SHP77 (cell line): ENCODE measurements around the gene MB21D2.
"Not testable (repeated sequence)": the region's sequence is repeated elsewhere in the genome, so short reads cannot be mapped to it uniquely, and the experiment has no call there.

Experiments used
- DNase-seq, 2 experiments: peaks; one replicate each; lab custom pipeline; 2025; lab: John Stamatoyannopoulos, UW

MB21D2 gene

DNA sequence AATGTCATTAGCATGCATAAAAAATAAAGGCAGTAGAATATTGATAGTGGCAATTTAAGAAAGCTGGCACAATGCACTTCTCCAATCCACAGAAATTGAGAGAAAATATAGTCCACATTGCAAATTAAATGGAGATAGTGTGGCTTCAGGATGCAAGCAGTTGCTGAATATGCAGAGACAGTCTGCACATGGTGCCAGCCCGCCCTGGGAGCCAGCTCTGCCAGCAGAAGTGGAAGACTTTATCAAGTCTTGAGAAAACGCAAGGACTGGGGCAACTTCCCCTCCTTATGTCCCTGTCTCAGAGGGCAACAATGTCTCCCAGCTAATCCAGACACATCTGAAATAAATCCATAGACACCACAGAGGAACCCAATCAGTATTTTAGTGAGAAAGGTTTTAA is 57.2 kb downstream of the MB21D2 start:
- DNase-seq: no peak

DNA sequence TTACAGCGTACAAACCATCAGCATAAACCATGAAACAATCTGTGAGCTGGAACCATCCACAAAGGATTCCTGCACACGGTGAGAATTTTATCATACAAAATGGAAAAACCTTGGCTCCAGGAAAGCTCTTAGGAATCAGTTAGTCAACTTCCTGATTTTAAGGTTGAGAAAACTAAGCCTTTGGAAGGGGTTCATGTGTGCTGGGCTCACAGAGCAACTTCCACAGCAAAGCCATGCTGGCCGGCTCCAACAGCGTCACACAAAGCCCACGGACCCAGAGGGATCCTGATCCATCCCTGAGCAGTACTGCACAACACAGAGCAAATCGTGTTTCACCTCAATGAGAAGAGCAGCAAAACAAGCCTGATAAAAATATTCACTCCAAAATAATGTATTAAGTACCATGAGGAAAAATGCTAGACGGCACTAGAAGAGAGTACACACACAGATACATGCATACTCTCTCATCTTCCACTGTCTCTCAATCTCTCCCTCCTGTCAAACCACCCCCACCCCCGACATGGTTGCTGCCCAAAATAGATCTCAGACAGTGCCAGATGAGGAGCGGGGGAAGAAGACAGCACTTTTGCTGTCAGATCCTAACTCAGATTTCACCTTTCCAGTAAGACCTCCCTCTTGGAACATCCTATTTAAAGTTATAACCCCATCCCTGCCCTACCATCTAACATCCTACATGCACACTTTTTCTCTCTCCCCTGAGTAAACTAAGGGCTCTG is 58.6 kb downstream of the MB21D2 start:
- no peak for DNase-seq

DNA sequence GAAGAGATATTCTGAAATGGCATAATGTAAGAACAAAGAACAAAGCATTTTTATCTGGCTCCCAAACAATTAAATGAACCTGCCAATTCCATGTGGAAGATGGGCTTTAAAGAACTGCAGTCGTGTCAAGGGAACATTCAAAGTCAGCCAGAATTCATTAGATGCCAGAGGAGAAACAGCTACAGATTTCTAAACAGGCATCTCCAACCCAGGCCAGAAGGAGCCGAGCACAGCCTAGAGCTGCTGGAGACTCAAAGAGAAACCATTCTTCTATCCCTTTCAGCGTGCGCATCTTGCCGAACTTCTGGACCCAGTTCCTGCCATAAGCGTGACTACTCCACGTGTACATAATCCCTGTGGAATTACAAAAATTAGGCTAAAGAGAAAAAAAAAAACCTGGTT is 60.4 kb downstream of the MB21D2 start:
- no peak for DNase-seq

DNA sequence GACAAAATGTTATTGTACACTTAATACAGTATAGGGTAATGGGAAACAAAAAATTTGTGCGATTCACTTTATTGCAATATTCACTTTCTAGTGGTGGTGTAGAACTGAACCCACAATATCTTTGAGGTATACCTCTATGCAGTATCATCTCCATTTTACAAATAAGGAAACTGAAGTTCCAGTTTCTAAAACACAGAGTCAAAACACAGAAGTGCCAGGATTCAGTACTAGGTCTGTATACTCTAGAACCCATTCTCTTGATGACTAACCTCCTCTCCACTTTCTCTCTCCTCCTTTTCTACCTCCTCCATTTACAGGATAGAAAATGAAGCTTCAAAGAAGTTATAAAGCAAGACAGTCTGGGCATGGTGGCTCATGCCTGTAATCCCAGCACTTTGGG is 62.2 kb downstream of the MB21D2 start:
- no peak for DNase-seq

DNA sequence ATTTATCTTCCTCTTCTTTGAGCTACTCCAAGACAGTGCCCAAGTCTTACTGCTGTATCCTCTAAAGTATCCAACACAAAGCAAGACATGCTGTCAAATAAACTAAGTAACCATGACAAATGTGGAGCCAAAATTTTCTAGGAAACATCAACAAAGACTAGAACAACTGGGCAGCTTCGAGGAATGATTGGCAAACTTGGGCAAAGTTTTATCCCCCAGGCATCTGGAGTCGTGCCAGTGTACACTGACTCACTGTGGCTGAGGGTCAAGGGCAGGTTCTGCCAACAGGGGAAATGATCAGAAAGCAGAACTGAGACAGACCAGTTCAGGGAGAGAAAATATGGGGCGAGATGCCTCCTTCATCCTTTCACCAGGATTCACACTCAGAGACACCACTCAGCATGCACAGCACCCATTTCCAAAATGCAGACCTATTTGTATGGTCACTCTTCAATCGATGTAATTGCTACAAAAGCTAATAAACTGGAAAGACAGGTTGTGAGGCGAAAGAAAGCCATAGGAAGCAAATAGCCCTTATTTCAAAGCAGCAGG is 65.8 kb downstream of the MB21D2 start:
- no peak for DNase-seq

DNA sequence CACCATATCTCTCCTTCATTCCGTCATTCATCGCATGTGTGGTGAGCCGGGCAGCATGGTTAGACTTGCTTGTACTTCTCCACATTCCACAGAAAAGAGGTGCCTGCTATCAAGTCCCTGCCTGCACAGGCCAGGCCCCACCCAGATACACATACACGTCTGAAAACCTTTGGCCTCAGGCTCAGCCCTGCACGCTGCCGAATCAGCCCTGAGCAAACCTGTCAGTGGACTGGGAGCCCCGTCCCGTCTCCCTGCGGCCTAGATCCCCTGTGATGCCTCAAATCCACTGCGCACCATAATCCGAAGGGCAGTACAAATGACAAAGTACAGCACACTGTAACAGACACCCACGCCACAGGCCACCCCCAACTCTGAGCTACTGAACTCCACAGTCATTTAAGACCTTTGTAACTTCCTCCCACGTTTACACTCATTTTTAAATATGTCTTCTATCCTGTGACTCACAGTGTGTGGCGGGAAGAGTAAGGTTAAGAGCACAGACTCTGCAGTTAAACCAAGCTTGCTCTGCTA is 67.1 kb downstream of the MB21D2 start:
- no peak for DNase-seq

DNA sequence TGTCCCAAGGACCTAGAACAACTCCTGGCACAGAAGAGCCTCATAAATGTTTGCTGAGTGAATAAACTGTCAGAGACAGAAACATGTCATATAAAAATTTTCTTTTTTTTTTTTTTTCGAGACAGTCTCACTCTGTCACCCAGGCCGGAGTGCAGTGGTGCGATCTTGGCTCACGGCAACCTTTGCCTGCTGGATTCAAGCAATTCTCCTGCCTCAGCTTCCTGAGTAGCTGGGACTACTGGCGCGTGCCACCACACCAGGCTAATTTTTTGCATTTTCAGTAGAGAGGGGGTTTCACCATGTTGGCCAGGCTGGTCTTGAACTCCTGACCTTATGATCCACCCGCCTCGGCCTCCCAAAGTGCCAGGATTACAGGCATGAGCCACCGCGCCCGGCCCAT is 67.8 kb downstream of the MB21D2 start:
- DNase-seq: not testable (repeated sequence)

DNA sequence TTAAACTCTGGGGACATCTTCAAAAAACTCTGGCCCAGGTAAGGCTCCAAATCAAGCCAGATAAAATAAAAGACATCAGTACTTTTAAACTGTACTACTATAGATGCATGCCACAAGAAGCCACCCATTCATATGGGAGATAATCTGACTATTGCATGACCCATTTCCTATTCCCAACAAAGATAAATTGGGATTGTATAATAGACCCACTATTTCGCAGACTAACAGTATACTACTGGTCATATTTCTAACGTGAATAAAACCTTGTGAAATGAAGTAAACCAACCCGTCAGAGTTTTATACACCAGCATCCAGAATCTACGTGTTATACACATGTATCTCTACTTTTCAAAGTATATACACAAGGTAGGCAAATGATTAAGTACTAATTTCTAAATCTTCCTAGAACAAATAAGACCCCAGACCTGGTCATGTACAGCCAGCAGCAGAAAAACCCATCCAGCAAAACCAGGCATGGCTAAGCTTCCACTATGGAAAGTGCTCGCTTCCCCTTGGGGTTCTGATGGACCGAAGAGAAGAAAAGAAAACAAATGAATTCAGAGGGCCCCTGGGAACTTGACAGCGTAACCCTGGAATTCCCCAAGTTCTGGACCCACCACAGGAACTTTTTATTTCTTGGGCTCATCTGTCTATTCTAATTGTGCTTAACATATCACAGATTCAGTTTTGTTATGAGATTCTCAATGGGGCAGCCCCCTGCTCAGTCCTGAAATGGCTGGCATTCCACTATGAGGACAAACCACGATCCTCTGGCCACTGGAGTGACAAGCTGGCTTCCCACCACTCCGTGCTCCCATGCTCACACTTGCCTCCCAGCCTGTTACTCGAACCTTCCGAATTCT is 69.1 kb downstream of the MB21D2 start:
- DNase-seq: no peak

DNA sequence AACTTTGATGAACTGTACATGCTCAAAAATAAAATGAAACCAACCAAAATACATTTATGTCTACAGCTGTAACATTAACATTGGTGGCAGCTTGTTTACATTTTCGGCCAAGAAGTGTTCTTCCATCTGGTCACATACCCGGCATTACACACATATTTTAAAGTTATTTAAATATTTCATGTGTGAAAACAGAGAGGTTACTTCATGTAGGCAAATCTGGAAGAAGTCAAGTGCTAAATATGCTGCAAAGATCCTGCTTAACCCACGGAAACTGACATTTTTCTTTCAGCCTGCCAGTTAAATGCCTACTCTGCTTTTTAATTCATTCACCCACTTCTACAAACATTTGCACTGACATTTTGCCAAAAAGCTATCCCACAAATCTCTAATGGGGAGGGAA is 69.7 kb downstream of the MB21D2 start:
- no peak for DNase-seq

DNA sequence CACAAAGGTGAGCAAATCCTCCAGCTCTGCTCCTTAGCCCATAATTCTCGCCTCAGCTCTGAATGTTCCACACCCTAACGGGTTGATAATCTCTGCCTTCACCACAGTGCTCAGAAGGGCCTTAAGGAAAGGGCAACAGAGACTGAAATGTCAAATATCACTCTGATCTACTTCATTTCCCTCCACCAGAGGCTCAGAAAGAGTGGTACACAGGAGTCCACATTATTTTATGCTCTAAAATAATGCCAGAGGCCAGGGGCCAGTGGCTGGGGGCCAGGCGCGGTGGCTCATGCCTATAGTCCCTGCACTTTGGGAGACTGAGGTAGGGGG is 72.2 kb downstream of the MB21D2 start:
- DNase-seq: no peak

DNA sequence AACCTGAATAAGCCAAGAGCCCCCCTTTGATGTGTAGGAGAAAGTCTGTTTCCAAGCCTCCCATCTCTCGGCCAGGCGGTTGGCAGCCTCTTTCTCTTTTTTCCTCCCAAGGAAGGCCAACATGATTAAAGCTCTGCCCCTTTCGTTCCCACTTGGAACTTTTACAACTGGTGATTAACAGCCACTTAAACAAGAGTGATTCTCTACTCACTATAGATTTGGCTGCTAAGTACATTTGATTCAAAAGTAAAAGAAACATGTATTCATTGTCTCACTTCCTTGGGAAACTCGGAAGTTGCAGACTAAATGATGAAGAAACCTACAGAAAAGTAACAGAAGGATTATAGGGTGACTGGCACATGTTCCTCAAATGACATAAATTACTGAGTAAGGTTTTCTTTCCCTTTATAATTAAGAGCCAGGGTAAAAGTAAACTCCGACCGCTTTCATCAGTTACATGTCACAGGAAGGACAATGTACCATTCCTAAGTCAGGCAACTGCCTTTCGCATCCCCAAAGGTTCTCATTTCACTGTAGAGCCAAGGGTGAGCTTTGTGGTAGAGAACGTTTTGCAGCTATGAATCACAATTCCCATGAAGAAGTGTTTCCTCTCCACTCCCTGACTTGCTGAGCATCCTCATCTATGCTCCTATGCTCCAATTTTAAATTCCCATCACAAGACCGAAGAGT is 72.7 kb downstream of the MB21D2 start:
- DNase-seq: no peak

DNA sequence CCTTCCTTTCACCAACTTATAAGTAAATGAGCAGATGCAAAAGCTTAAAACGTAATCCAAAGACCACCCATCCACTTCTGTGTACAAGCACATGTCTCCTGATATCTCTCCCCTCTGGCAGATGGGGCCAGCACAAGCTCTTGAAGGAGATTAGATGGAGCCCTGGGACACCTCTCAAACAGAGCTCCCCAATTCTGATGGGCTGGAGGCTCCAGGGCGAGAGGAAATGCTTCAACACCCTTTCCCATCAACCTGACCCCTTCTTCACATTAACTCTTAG is 73.2 kb downstream of the MB21D2 start:
- DNase-seq: no peak

DNA sequence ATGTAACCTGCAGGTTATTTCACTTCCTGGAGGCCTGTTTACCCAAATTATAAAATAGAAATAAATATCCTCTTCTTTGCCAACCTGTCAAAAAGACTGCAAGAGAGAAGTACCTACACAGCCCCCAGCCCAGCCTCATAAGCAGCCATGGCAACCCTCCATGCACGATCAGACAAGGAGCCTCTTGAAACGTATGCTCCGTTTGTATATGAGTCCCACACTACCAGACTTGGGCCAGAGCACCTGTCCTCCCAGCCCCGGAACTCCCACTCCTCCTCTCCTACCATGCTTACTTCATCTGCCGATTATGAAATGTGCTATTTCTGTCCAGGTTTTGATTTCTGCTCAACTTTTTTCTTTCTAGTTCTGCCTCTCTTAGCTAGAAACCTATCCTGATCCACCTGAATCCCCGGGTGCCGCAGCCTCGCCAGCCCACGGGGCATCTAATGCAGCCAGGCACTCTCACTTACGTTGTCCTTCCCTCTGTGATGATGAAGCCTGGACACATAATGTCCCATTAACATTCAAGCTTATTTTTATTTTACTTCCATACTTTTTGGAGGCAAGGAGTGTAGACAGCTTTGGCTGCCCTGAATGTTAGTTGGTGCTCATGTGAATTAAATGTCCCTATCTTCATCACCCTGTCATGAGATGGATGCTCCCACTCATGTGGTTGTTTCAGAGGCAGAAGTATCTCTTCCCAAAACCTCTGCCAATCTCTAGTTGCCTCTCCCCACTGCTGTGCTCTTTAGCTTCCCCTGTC is 73.8 kb downstream of the MB21D2 start:
- DNase-seq: no peak

DNA sequence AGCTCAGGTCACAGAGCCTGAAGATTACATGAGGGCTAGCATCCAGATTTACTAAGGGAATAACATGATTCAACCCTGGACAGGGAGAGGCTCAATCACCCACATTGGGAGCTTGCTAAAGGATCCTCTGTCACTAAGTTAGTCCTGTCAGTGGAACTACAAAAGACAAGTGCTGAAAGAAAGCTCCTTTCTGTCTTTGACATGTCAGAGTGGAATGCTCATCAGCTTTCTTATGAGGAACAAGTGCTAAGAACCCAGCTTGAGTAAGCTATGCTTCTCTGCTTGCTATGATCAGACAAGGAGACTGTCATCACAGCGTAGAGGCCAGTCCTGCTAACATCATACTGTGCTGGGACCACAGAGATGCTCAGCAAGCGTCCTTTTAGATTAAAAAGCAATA is 74.5 kb downstream of the MB21D2 start:
- no peak for DNase-seq

DNA sequence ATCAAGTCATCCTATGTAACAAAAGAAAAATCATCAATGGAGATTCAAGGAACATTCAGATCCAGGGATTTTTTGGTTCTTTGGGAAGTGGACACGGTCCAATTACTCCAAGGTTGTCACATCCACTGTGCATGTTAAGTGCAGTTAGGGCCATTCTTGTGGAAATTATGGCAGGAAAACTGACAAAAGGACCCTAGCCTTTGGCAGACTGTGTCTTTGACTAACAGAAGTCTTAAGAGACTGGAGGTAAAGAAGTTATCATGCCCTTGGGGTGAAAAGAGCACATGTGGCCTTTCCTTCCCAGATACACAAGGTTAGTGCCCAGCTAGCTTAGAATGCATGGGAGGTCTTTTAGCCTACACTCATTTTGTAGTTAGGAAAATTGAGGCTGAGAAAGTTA is 74.9 kb downstream of the MB21D2 start:
- DNase-seq: no peak

DNA sequence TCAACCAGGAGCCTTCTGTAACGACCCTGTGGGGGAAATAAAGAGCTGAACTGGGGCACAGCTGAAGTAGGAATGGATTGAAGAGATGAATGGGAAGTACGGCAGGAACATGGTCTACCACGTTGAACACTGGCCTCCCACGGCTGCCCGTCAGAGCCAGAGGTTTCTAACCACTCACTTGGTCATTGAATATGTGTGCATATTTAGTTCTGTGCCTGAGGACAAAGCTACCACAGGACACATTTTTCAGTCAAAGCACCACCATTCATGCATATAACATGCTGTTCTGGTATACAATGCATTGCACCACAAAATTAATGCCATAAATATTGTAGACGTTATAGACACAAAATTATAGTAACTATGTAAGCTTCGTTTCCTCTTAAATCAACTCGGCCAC is 75.5 kb downstream of the MB21D2 start:
- DNase-seq: no peak

DNA sequence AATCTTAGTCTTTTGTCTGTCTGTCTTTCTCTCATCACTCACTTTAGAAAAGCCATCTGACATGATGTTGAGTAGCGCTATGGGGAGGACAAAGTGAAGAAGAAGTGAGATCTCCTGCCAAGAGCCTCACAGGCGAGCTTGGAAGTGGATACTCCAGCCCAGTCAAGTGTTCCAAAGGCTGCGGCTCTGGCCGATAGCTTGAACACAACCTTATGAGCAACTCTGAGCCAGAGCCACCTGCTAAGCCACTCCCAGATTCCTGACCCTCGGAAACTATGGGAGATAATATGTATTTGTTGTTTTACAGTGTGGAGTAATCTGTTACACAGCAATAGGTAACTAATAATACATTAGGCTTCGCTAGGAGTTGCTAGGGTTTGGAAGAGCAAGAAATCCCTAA is 76.2 kb downstream of the MB21D2 start:
- DNase-seq: no peak

DNA sequence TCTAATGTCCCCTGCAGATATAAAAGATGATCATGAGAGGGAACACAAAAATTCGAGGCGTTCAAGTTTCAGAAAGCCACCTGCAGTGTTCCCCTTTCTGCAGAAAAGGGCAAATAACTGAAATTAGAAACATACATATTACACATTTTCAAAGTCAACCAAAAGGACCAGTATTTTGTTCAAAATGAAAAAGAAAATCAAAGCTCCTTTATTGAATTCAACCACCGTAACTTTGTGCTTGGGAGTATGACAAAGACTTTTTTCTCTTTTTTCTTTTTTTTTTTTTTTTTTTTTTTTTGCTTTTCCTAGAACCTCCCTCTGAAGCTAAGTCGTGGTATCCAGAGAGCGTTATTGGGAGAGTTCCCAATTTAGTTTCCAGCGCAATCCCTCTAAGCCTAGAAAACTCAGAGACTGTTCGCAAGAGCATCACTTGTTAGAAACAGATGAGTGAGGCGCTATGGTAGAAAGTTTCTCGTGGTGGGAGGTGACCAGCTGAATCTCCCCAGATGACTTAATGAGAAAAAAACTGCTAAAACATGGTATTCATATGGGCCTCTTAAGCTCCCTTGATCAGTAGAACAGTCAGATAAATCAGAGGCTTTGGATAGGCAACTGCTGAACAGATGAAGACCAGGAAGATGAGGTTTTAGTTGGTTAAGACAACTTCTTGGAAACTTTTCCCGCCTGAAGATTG is 77.4 kb downstream of the MB21D2 start:
- DNase-seq: no peak

DNA sequence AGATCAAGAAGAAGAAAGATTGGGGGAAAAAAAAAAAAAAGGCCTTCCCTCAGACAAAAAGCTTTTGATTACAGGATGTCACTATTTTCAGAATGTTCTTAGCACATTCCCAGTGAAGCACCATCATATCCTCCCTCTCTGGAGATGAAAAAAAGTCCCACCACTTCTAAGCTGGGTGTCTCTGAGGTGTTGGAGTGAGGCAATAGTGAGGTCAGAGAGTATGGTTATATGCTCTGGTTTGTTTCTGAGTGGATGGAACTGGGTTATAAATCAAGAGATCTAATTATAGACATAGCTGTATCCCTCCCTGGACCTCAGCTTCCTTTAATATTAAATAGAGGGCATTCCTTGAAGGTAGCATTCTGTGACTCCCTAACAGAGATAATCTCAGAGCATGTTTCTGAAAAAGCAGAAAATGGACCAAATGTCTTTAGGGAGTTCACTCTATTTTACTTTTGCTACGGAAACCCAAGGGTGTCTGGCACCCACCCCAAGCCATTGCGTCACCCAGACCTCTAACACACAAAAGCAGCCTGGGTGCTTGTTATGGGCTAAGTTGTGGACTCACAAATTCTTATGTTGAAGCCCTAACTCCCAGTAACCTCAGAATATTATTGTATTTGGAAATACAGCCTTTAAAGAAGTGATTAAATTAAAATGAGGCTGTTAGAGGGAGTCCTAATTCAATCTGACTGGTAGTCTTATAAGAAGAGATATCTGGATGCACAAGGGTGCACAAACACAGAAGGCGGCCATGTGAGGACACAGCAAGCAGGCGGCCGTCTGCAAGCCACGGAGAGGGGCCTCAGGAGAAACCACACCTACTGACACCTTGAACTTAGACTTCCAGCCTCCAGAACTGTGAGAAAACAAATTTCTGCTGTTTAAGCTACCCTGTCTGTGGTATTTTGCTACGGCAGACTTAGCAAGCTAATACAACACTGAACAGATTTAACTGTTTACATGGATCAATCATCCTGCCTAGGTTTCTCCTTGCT is 81.5 kb downstream of the MB21D2 start:
- no peak for DNase-seq

DNA sequence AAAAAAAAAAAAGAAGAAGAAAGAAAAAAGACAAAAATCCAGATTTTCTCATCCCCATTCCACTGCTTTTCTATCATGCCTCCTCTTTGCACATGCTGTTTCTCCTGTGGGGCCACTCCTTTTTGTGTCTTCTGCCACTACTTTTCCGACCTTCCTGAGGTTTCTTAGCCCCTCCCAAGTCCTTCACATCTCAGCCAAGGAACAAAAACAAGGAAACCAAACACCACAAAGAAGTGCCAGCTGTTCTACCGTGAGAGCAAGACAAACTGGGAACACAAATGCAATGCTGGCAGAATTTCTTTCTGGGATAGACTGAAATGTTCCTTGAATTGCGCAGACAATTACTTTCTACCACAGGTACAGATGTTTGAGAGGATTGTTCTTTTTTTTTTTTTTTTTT is 83.2 kb downstream of the MB21D2 start:
- DNase-seq: no peak
